ENCODE measurements around the gene COLEC11.

- no peak for TF ChIP-seq CTCF (IDR thresholded peaks at IDR 0.05)
- no peak for TF ChIP-seq EP300 (IDR thresholded peaks at IDR 0.05)
- TF ChIP-seq POLR2A (IDR thresholded peaks at IDR 0.05), result no peak
Measured at GRCh38 chr2:3641181-3641580, 46.3 kb downstream of the COLEC11 start.
